T-helper 2 cell treated with Interferon-gamma antibody and Interleukin-4, amounts not matched to agents 100 ng/mL and 5 ng/mL, for 36 hours (primary cell): ENCODE data around the gene TUBAL3. TPM values are rescaled to one million over a fixed set of nuclear protein-coding genes. Genes with fewer than 3 reads are reported as not detected.

Experiments used
- intact Hi-C: fragments of 100-400 bp; cut with micrococcal nuclease; formaldehyde crosslinking; loops from one replicate; pipeline ENCODE4 v1.15.1; 2023
- total RNA-seq: library from RNA; stranded (reverse); gene quantifications from 2 replicates; pipeline ENCODE4 v1.2.3, GENCODE V29; 2022

The TUBAL3 gene
- total RNA-seq: not detected in 2 replicates

GRCh38 chr10:5404208-5405041 lies at the start of gene TUBAL3:
TSS of gene TUBAL3 (minus strand) at chr10:5404828. CDS start at chr10:5404792, 36 bp downstream.
- intact Hi-C loops: no loop called here

GRCh38 chr10:5453749-5454489 lies 49.3 kb upstream of the TUBAL3 start:
- intact Hi-C loops: no loop called here

- intact Hi-C loops: no loop called here
Measured at GRCh38 chr10:5450605-5451384, 46.2 kb upstream of the TUBAL3 start.

GRCh38 chr10:5449823-5450222 lies 45.2 kb upstream of the TUBAL3 start:
- intact Hi-C loops: loop anchor here (5.0 kb wide), 3 partner anchors 232 to 597 kb away; partner anchors contain the start of genes IL15RA and TASOR2

GRCh38 chr10:5449227-5449626 lies 44.6 kb upstream of the TUBAL3 start:
- intact Hi-C loops: loop anchor here (5.0 kb wide), 3 partner anchors 233 to 598 kb away; partner anchors contain the start of genes IL15RA and TASOR2

- intact Hi-C loops: loop anchor here (5.0 kb wide), 3 partner anchors 234 to 599 kb away; partner anchors contain the start of genes IL15RA and TASOR2
Measured at GRCh38 chr10:5448333-5449001, 43.8 kb upstream of the TUBAL3 start.

- intact Hi-C loops: loop anchor here (1.0 to 5.0 kb wide), 7 partner anchors 35 to 600 kb away; partner anchors contain the start of genes GDI2, IL15RA, NET1 and TASOR2
Measured at GRCh38 chr10:5447611-5448071, 43.0 kb upstream of the TUBAL3 start.

- intact Hi-C loops: loop anchor here (1.0 to 5.0 kb wide), 7 partner anchors 34 to 600 kb away; partner anchors contain the start of genes GDI2, IL15RA, NET1 and TASOR2
Measured at GRCh38 chr10:5447056-5447455, 42.4 kb upstream of the TUBAL3 start.

GRCh38 chr10:5446390-5446926 lies 41.8 kb upstream of the TUBAL3 start:
- intact Hi-C loops: loop anchor here (2.0 to 5.0 kb wide), 6 partner anchors 34 to 601 kb away; partner anchors contain the start of genes GDI2, IL15RA, NET1 and TASOR2

GRCh38 chr10:5445006-5445405 lies 40.4 kb upstream of the TUBAL3 start:
- intact Hi-C loops: loop anchor here (5.0 kb wide), 3 partner anchors 237 to 602 kb away; partner anchors contain the start of genes IL15RA and TASOR2

- intact Hi-C loops: no loop called here
Measured at GRCh38 chr10:5443429-5443828, 38.8 kb upstream of the TUBAL3 start.

GRCh38 chr10:5442990-5443370 lies 38.4 kb upstream of the TUBAL3 start:
- intact Hi-C loops: loop anchor here (1.0 kb wide), 1 partner anchor 180 kb away; no protein-coding TSS in a partner anchor

- intact Hi-C loops: loop anchor here (1.0 kb wide), 1 partner anchor 181 kb away; no protein-coding TSS in a partner anchor
Measured at GRCh38 chr10:5442065-5442989, 37.7 kb upstream of the TUBAL3 start.

GRCh38 chr10:5441106-5441505 lies 36.5 kb upstream of the TUBAL3 start:
- intact Hi-C loops: no loop called here

GRCh38 chr10:5440206-5440605 lies 35.6 kb upstream of the TUBAL3 start:
- intact Hi-C loops: no loop called here

GRCh38 chr10:5435328-5435727 lies 30.7 kb upstream of the TUBAL3 start:
- intact Hi-C loops: loop anchor here (5.0 kb wide), 1 partner anchor 437 kb away; no protein-coding TSS in a partner anchor

- intact Hi-C loops: loop anchor here (1.0 to 5.0 kb wide), 3 partner anchors 342 to 617 kb away; partner anchors contain the start of gene AKR1C3
Measured at GRCh38 chr10:5434017-5434753, 29.6 kb upstream of the TUBAL3 start.

GRCh38 chr10:5433182-5433581 lies 28.6 kb upstream of the TUBAL3 start:
- intact Hi-C loops: loop anchor here (5.0 kb wide), 2 partner anchors 341 to 616 kb away; partner anchors contain the start of gene AKR1C3
